Stimulated activated CD4-positive, alpha-beta T cell treated with anti-CD3 and anti-CD28 coated beads, Interleukin-1b, Interleukin-23, amount 100 ng/mL, for 48 hours (primary cell): ENCODE results near the gene RFNG.
A peak's percentile ranks its signal among the peaks of the same experiment; 100 is the strongest.

Experiments
- DNase-seq: peaks from one replicate; pipeline ENCODE4 v3.0.0-alpha.2; 2020

Gene RFNG

DNA sequence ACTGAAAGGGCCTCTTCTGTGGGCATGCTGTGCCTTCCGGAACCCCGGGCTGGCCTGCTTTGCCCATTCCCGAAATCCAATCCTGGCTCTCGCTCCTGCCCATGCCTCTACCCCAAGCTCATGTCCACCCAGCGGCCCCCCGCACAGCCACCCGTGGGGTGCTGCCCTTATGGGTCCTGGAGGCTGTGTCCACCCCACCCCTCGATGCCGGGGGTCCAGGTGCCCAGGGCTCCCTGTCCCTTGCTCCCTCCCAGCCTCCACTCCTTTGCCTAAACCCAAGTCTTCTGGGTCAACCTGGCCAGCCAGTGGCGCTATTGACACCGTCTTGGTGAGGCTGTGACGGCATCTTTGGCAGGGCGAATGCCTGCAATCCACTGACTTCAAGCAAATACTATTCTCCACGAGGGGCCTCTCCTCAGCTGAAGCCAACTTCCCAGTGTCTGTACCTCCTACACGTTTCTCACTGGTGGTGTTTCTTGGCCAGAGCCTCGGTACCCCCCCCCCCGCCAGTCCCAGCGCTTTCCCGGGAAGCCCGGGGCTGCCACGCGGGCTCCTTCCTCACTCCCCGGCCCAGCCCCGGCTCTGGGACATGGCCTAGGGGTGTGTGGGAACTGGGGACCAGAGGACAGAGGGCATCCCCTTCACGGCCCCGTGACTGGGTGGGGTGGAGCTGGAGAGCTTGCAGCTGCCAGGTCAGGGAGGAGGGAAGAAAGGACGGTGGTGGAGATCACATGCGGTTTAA lies 26.2 kb upstream of the RFNG start:
- no peak for DNase-seq

GRCh38 chr17:82076785-82077591 lies 25.4 kb upstream of the RFNG start:
- DNase-seq, result no peak

GRCh38 chr17:82076018-82076784 lies 24.6 kb upstream of the RFNG start:
- no peak for DNase-seq

GRCh38 chr17:82073446-82073845 lies 21.8 kb upstream of the RFNG start:
- no peak for DNase-seq

DNA sequence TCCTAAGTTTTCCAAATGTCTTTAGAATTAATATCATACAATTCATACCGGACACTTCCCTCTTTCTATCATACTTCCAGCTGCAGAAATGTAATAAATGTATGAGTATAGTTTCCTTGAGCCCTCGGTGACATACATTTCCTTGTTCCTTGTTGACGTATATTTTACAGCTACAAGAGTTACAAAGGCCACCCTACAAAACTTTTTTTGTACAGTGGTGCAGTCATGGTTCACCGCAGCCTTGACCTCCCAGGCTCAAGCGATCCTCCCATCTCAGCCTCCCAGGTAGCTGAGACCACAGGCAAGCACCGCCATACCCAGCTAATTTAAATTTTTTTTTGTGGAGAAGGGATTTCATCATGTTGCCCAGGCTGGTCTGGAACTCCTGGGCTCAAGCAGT lies 21.2 kb upstream of the RFNG start:
- DNase-seq, result no peak

DNA sequence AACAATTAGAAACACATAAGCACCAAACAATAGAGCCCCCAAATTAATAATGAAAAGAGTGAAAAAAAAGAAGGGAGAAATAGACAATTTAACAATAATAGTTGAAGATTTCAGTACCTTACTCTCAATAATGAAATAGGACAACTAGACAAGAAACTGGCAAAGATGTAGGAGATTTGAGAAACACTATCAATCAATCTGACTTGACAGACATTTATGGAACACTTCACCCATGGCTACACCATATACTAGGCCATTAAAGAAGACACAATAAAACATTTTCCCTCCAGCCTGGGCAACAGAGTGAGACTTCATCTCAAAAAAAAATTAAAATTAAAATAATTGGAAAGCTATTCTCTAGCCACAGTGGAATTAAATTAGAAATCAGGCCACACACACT lies 19.0 kb upstream of the RFNG start:
- no peak for DNase-seq

GRCh38 chr17:82065638-82066303 lies 14.2 kb upstream of the RFNG start, which contains the start of gene DUS1L:
TSS of gene DUS1L (minus strand) at chr17:82065804. CDS start at chr17:82065059, 745 bp downstream.
- peak; percentile 70 for DNase-seq

DNA sequence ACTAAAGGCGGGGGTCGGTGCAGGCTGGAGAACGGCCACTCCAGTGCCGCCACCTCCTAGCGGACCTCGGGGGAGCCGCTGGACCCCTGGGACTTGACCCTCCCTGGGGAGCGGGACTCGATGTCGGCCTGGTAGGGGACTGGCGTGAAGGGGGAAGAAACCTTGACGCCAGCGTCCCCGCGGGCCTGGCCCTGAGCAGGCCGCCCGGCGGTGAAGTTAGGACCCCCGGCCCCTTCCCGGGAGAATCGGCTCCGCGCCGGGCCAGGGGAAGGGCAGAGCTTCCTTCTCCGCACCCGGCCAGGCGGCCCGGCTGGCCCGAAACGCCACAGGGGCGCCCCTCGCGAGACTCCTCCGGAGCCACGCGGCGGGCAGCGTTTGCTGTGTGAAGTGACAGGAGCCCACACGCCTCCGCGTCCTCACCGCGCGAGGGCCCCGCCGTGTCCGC lies 13.6 kb upstream of the RFNG start:
- DNase-seq, result no peak

- DNase-seq, result no peak
Observed at GRCh38 chr17:82064433-82065192, 13.0 kb upstream of the RFNG start.

- no peak for DNase-seq
Observed at GRCh38 chr17:82063424-82064415, 12.1 kb upstream of the RFNG start.

- no peak for DNase-seq
Observed at GRCh38 chr17:82062984-82063368, 11.4 kb upstream of the RFNG start.

- DNase-seq, result no peak
Observed at GRCh38 chr17:82062076-82062983, 10.7 kb upstream of the RFNG start.

GRCh38 chr17:82061047-82061925 lies 9.7 kb upstream of the RFNG start:
- no peak for DNase-seq

DNA sequence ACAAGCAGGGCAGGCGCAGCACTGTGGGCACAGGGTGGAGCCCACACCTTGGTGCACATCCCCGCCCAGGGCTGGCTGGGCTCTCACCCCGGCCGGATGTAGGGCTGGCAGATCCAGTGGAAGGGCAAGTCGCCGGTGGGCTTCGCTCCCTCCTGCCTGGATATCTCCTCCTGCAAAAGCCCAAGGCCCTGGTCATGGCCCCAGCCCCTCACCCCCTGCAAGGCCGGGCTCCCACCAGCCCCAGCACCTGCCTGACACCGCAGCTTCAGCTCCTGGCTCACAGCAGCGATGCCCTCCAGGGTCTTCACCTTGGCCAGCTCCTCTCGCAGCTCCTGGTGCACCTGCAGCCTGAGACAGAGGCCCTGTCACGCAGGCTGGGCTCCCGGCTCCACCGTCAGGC lies 9.0 kb upstream of the RFNG start:
- DNase-seq, result no peak

GRCh38 chr17:82060001-82060380 lies 8.4 kb upstream of the RFNG start:
- DNase-seq, result no peak

GRCh38 chr17:82059272-82060000 lies 7.8 kb upstream of the RFNG start:
- DNase-seq, result no peak

GRCh38 chr17:82058855-82059249 lies 7.2 kb upstream of the RFNG start:
- DNase-seq, result no peak
